ENCODE results near the gene RBMX2. TPM values are rescaled to one million over a fixed set of nuclear protein-coding genes. Genes with fewer than 3 reads are reported as not detected.

RBMX2 gene
- total RNA-seq: 23.8 and 26.6 TPM in 2 replicates

GRCh38 chrX:130401415-130402207, at the start of gene RBMX2:
Gene RBMX2 (plus strand): TSS chrX:130401987. CDS start chrX:130402033, 46 bp downstream.

GRCh38 chrX:130385520-130385919, 16.3 kb upstream of the RBMX2 start, which contains the start of gene GPR119:
Gene GPR119 (minus strand): TSS chrX:130385674. CDS start chrX:130385447, 227 bp downstream.

Other genes starting within 250 kb of the RBMX2 start
- gene AIFM1, start 236.1 kb upstream of the RBMX2 start, total RNA-seq: 24.9 and 26.1 TPM in 2 replicates
- 0.27 and 0.43 TPM in 2 replicates for gene RAB33A, start 230.0 kb upstream of the RBMX2 start, total RNA-seq
- gene ZNF280C, start 133.1 kb upstream of the RBMX2 start, total RNA-seq: 9.7 and 12.1 TPM in 2 replicates
- 11.3 and 16.4 TPM in 2 replicates for gene SLC25A14, start 62.1 kb upstream of the RBMX2 start, total RNA-seq
- not detected in 2 replicates for gene GPR119, start 16.3 kb upstream of the RBMX2 start, total RNA-seq

Data from thoracic aorta endothelial cell (primary cell).